GM19238 (cell line): ENCODE measurements around the gene TBC1D22A.

Experiments
- DNase-seq: peaks from one replicate; pipeline ENCODE4 v3.0.0; 2011; ENCODE audit warnings: low spot score; ENCODE audit not compliant: insufficient read length

The TBC1D22A gene

GRCh38 chr22:46951973-46952372, 189.5 kb downstream of the TBC1D22A start:
- no peak for DNase-seq

- DNase-seq: no peak
Measured at GRCh38 chr22:46953968-46954765, 191.7 kb downstream of the TBC1D22A start.

GRCh38 chr22:46954781-46955180, 192.3 kb downstream of the TBC1D22A start:
- no peak for DNase-seq

GRCh38 chr22:46956498-46957215, 194.2 kb downstream of the TBC1D22A start:
- no peak for DNase-seq

- DNase-seq: no peak
Measured at GRCh38 chr22:46957521-46957920, 195.1 kb downstream of the TBC1D22A start.

GRCh38 chr22:46958191-46958590, 195.7 kb downstream of the TBC1D22A start:
- DNase-seq: no peak

GRCh38 chr22:46958658-46959057, 196.2 kb downstream of the TBC1D22A start:
- DNase-seq: no peak

- DNase-seq: no peak
Measured at GRCh38 chr22:46959369-46959768, 196.9 kb downstream of the TBC1D22A start.

- no peak for DNase-seq
Measured at GRCh38 chr22:46961591-46962295, 199.3 kb downstream of the TBC1D22A start.

GRCh38 chr22:46962406-46962805, 200.0 kb downstream of the TBC1D22A start:
- no peak for DNase-seq

GRCh38 chr22:46963672-46964545, 201.5 kb downstream of the TBC1D22A start:
- no peak for DNase-seq

GRCh38 chr22:46964773-46965550, 202.5 kb downstream of the TBC1D22A start:
- no peak for DNase-seq

- DNase-seq: no peak
Measured at GRCh38 chr22:46965555-46966494, 203.4 kb downstream of the TBC1D22A start.

- no peak for DNase-seq
Measured at GRCh38 chr22:46966495-46966845, 204.0 kb downstream of the TBC1D22A start.

GRCh38 chr22:46966846-46967245, 204.4 kb downstream of the TBC1D22A start:
- no peak for DNase-seq

GRCh38 chr22:46967445-46968358, 205.3 kb downstream of the TBC1D22A start:
- no peak for DNase-seq

- DNase-seq: no peak
Measured at GRCh38 chr22:46968359-46968740, 205.9 kb downstream of the TBC1D22A start.

- DNase-seq: no peak
Measured at GRCh38 chr22:46968848-46969247, 206.4 kb downstream of the TBC1D22A start.
